Neural cell (in vitro differentiated cells): Measurements from ENCODE around the gene CCNY. TPM values are rescaled to one million over a fixed set of nuclear protein-coding genes. Genes with fewer than 3 reads are reported as not detected.
A peak's percentile ranks its signal among the peaks of the same experiment; 100 is the strongest.

Experiments used
- H2AFZ ChIP-seq: fragments of 200-600, 300-800 bp; sonication (generic), shearing (Covaris generic); 2 replicates; pipeline ENCODE4 v1.6.0; 2014; ENCODE audit warnings: low read depth, mild to moderate bottlenecking, antibody characterized with exemption, low read length, moderate library complexity
- H3F3A ChIP-seq: fragments of 200-600 bp; shearing (Covaris generic); 2 replicates; pipeline ENCODE4 v1.6.1; 2016; ENCODE audit warnings: mild to moderate bottlenecking, moderate library complexity, mixed read lengths, antibody characterized with exemption, low read length; ENCODE audit not compliant: insufficient read depth, poor library complexity, severe bottlenecking
- H3K27ac ChIP-seq: fragments of 200-600, 300-800 bp; sonication (generic), shearing (Covaris generic); 2 replicates; pipeline ENCODE4 v1.5.1; 2014; ENCODE audit warnings: mild to moderate bottlenecking, low read length, moderate library complexity
- H3K27me3 ChIP-seq: fragments of 300-800, 200-600 bp; sonication (generic), shearing (Covaris generic); 2 replicates; pipeline ENCODE4 v1.6.0; 2014; ENCODE audit warnings: mild to moderate bottlenecking, low read depth, low read length, moderate library complexity; ENCODE audit not compliant: insufficient read depth
- H3K36me3 ChIP-seq: fragments of 300-800, 200-600 bp; sonication (generic), shearing (Covaris generic); 2 replicates; pipeline ENCODE4 v1.5.1; 2014; ENCODE audit warnings: mild to moderate bottlenecking, antibody characterized with exemption, low read length, moderate library complexity; ENCODE audit not compliant: insufficient read depth
- H3K4me2 ChIP-seq: fragments of 300-800, 200-600 bp; sonication (generic), shearing (Covaris generic); 2 replicates; pipeline ENCODE4 v1.6.0; 2014; ENCODE audit warnings: mild to moderate bottlenecking, low read length
- H3K4me3 ChIP-seq: fragments of 300-800, 200-600 bp; sonication (generic), shearing (Covaris generic); 2 replicates; pipeline ENCODE4 v1.5.1; 2014; ENCODE audit warnings: mild to moderate bottlenecking, low read length, moderate library complexity
- H3K79me2 ChIP-seq: fragments of 200-600 bp; shearing (Covaris generic); replicated peaks from 2 replicates; pipeline ENCODE4 v1.6.0; 2014; ENCODE audit warnings: mild to moderate bottlenecking, low read length, moderate library complexity; ENCODE audit not compliant: insufficient read depth
- H3K9ac ChIP-seq: fragments of 300-800, 200-600 bp; sonication (generic), shearing (Covaris generic); 2 replicates; pipeline ENCODE4 v1.6.1; 2016; ENCODE audit warnings: mild to moderate bottlenecking, low read length, mixed read lengths
- H3K9me2 ChIP-seq: fragments of 200-600 bp; shearing (Covaris generic); 2 replicates; pipeline ENCODE4 v1.6.1; 2016; ENCODE audit warnings: mild to moderate bottlenecking, low read length, mixed read lengths; ENCODE audit not compliant: insufficient read depth
- H3K9me3 ChIP-seq: fragments of 200-600, 300-800 bp; sonication (generic), shearing (Covaris generic); 2 replicates; pipeline ENCODE4 v1.6.1; 2016; ENCODE audit warnings: mild to moderate bottlenecking, mixed run types, low read length, moderate library complexity, mixed read lengths
- H4K20me1 ChIP-seq: fragments of 200-600 bp; shearing (Covaris generic); 2 replicates; pipeline ENCODE4 v1.6.1; 2016; ENCODE audit warnings: mild to moderate bottlenecking, mixed run types; ENCODE audit not compliant: insufficient read depth
- EP300 ChIP-seq: fragments of 450-650 bp; conservative IDR thresholded peaks from 2 replicates; pipeline ENCODE4 v1.6.1; 2014; ENCODE audit warnings: antibody characterized with exemption, mild to moderate bottlenecking, moderate library complexity; ENCODE audit not compliant: poor library complexity, severe bottlenecking
- EZH2 ChIP-seq: fragments of 200-600, 300-800 bp; shearing (Covaris generic), sonication (generic); IDR thresholded peaks from 2 replicates; pipeline ENCODE4 v1.6.1; 2014; ENCODE audit warnings: antibody characterized with exemption, low read length, borderline replicate concordance, mild to moderate bottlenecking; ENCODE audit not compliant: insufficient read depth, poor library complexity, severe bottlenecking
- MXI1 ChIP-seq: fragments of 450-650 bp; conservative IDR thresholded peaks from 2 replicates; pipeline ENCODE4 v1.6.1; 2014; ENCODE audit warnings: antibody characterized with exemption, mild to moderate bottlenecking; ENCODE audit not compliant: poor library complexity, severe bottlenecking
- POLR2AphosphoS5 ChIP-seq: IDR thresholded peaks from 2 replicates; pipeline ENCODE4 v1.6.1; 2012
- RAD21 ChIP-seq: fragments of 450-650 bp; conservative IDR thresholded peaks from 2 replicates; pipeline ENCODE4 v1.6.1; 2014; ENCODE audit warnings: antibody characterized with exemption, mild to moderate bottlenecking, moderate library complexity
- SMC3 ChIP-seq: fragments of 450-650 bp; conservative IDR thresholded peaks from 2 replicates; pipeline ENCODE4 v1.6.1; 2014; ENCODE audit warnings: antibody characterized with exemption, mild to moderate bottlenecking, moderate library complexity; ENCODE audit not compliant: poor library complexity
- TAF1 ChIP-seq: IDR thresholded peaks from 2 replicates; pipeline ENCODE4 v1.6.1; 2012; ENCODE audit warnings: low read depth
- polyA minus RNA-seq: library from RNA; depleted of rRNA, polyadenylated mRNA; stranded (reverse); fragments of >200 nt; gene quantifications from 2 replicates; pipeline ENCODE4 v1.2.3, GENCODE V29; 2014
- polyA plus RNA-seq: library from polyadenylated mRNA; depleted of rRNA; stranded (reverse); fragments of >200 nt; gene quantifications from 2 replicates; pipeline ENCODE4 v1.2.3, GENCODE V29; 2014
- TF ChIP-seq, protein P1 (sequence below): IDR thresholded peaks from 2 replicates; pipeline ENCODE4 v1.6.1; 2012; ENCODE audit warnings: borderline replicate concordance
- TF ChIP-seq, protein P2 (sequence below): fragments of 450-650 bp; IDR thresholded peaks from 2 replicates; pipeline ENCODE4 v1.5.1; 2014; ENCODE audit warnings: antibody characterized with exemption, mild to moderate bottlenecking, moderate library complexity; ENCODE audit not compliant: poor library complexity, severe bottlenecking

Gene CCNY
- polyA plus RNA-seq (36.1 and 36.4 TPM in 2 replicates), polyA minus RNA-seq (49.2 and 54.5 TPM in 2 replicates)

DNA sequence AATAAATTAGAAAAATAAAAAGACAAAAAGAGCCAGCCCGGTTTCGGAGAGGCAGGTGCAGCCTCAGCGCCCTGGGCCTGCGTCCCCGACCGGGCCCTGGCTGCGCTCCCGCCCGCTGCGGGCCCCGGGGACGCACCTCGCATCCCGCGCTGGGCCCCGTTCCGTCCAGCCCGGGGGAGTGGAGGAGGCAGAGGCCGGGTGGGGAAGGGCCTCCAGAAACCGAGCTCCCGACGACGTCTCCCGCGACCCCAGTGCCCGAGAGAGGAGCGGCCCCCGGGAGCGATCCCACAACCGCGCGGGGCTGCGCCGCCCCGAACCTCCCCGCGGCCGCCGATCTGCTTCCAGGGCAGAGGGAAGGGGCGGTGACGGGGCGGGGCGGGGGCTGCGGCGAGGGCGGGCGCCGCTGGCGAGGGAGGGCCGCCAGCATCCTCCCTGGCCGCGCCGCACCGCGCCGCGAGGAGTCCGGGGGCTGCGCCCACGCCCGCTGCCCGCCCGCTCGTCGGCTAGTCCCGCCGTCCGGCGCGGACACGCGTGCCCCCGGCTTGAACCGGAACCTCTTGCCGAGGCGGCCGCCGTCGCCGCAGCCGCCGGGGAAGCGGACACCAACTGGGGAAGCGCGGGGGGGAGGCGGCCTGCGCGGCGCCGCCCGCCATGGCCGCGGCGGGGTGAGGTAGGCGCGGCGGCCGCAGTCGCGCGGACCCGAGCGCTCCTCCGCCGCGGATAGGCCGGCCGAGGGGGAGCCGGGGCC lies at the start of gene CCNY:
Gene CCNY (plus strand): TSS at position 426 of the 748 bp plus-strand sequence. CDS start 545 bp downstream, outside the sequence.
- Histone ChIP-seq H2AFZ (peak within 1 kb of the TSS; percentile 90), H3K9ac (peak within 1 kb of the TSS; percentile 83), H3K9me2 (no peaks in the 10 kb centered on the region), H3K4me2 (peak within 1 kb of the TSS; percentile 57), H3K36me3 (no peaks in the 10 kb centered on the region), H4K20me1 (no peaks in the 10 kb centered on the region), H3K27ac (peak within 1 kb of the TSS; percentile 71), H3K4me3 (peak within 1 kb of the TSS; percentile 95), H3K9me3 (no peaks in the 10 kb centered on the region), H3F3A (no peaks in the 10 kb centered on the region), H3K27me3 (no peaks in the 10 kb centered on the region), H3K79me2 (peaks cover 76% of the 10 kb centered on the region)
- TF ChIP-seq POLR2AphosphoS5 = peak; percentile 65
- TF ChIP-seq, protein P1, sequence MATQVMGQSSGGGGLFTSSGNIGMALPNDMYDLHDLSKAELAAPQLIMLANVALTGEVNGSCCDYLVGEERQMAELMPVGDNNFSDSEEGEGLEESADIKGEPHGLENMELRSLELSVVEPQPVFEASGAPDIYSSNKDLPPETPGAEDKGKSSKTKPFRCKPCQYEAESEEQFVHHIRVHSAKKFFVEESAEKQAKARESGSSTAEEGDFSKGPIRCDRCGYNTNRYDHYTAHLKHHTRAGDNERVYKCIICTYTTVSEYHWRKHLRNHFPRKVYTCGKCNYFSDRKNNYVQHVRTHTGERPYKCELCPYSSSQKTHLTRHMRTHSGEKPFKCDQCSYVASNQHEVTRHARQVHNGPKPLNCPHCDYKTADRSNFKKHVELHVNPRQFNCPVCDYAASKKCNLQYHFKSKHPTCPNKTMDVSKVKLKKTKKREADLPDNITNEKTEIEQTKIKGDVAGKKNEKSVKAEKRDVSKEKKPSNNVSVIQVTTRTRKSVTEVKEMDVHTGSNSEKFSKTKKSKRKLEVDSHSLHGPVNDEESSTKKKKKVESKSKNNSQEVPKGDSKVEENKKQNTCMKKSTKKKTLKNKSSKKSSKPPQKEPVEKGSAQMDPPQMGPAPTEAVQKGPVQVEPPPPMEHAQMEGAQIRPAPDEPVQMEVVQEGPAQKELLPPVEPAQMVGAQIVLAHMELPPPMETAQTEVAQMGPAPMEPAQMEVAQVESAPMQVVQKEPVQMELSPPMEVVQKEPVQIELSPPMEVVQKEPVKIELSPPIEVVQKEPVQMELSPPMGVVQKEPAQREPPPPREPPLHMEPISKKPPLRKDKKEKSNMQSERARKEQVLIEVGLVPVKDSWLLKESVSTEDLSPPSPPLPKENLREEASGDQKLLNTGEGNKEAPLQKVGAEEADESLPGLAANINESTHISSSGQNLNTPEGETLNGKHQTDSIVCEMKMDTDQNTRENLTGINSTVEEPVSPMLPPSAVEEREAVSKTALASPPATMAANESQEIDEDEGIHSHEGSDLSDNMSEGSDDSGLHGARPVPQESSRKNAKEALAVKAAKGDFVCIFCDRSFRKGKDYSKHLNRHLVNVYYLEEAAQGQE = peak; percentile 53
- TF ChIP-seq EP300 = no peak
- TF ChIP-seq, protein P2, sequence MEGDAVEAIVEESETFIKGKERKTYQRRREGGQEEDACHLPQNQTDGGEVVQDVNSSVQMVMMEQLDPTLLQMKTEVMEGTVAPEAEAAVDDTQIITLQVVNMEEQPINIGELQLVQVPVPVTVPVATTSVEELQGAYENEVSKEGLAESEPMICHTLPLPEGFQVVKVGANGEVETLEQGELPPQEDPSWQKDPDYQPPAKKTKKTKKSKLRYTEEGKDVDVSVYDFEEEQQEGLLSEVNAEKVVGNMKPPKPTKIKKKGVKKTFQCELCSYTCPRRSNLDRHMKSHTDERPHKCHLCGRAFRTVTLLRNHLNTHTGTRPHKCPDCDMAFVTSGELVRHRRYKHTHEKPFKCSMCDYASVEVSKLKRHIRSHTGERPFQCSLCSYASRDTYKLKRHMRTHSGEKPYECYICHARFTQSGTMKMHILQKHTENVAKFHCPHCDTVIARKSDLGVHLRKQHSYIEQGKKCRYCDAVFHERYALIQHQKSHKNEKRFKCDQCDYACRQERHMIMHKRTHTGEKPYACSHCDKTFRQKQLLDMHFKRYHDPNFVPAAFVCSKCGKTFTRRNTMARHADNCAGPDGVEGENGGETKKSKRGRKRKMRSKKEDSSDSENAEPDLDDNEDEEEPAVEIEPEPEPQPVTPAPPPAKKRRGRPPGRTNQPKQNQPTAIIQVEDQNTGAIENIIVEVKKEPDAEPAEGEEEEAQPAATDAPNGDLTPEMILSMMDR = no peak
- peak; percentile 54 for TF ChIP-seq SMC3
- peak; percentile 25 for TF ChIP-seq RAD21
- peak; percentile 53 for TF ChIP-seq MXI1
- TF ChIP-seq EZH2 = no peak
- TF ChIP-seq TAF1 = peak; percentile 43

DNA sequence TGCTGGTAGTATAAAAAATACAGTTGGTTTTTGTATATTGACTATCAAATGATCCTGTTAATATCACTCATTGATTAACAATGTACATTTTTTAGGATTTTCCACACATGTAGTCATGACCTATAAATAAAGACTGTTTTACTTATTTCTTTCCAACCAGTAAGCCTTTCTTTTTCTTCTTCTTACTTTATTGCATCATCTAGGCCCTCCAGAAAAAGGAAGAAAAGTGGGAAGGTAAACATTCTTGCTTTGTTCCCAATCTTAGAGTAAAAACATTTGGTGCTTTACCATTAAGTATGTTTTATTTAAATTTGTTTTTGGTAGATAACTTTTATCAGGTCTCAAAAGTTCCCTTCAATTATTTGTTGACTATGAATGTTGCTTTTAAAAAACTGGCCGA lies 47.1 kb upstream of the CCNY start:
- no peak overlapping the region for H2AFZ ChIP-seq
- no peaks in the 10 kb centered on the region for H3K9me2 ChIP-seq
- H3K4me2 ChIP-seq = no peak overlapping the region
- H3K27me3 ChIP-seq = no peaks in the 10 kb centered on the region
- no peak overlapping the region for H3K27ac ChIP-seq
- no peaks in the 10 kb centered on the region for H4K20me1 ChIP-seq
- no peaks in the 10 kb centered on the region for H3K79me2 ChIP-seq
- no peak overlapping the region for H3K4me3 ChIP-seq
- H3K9me3 ChIP-seq = no peaks in the 10 kb centered on the region
- TF ChIP-seq EP300 = no peak
- TF ChIP-seq, protein P1 = no peak
- TF ChIP-seq MXI1 = no peak
- TF ChIP-seq SMC3 = no peak
- TF ChIP-seq RAD21 = no peak
- no peak for TF ChIP-seq TAF1
- no peak for TF ChIP-seq EZH2
- TF ChIP-seq, protein P2 = no peak
- no peak for TF ChIP-seq POLR2AphosphoS5
- no peaks in the 10 kb centered on the region for H3F3A ChIP-seq
- no peaks in the 10 kb centered on the region for H3K36me3 ChIP-seq
- no peak overlapping the region for H3K9ac ChIP-seq
